Stimulated activated CD4-positive, alpha-beta T cell treated with anti-CD3 and anti-CD28 coated beads, Interleukin-12 subunit alpha, Interleukin-12 subunit beta, amount 100 ng/mL, for 48 hours (primary cell): ENCODE measurements around the gene HLA-B.
A peak's percentile ranks its signal among the peaks of the same experiment; 100 is the strongest.

ENCODE experiments used
- DNase-seq, 3 donors: peaks; one replicate each; pipeline ENCODE4 v3.0.0-alpha.2; 2020; ENCODE audit warnings: low read depth in 2 of 3, low spot score in 1 of 3

Gene HLA-B

GRCh38 chr6:31308050-31308844, 48.7 kb downstream of the HLA-B start:
- peak; percentile 45 to 68 (median 47) for DNase-seq

GRCh38 chr6:31307669-31308049, 49.3 kb downstream of the HLA-B start:
- DNase-seq, result no peak

- DNase-seq, result no peak
Measured at GRCh38 chr6:31305703-31306219, 51.2 kb downstream of the HLA-B start.

GRCh38 chr6:31304683-31305082, 52.3 kb downstream of the HLA-B start:
- DNase-seq, result no peak
